Activated effector memory CD4-positive, alpha-beta T cell treated with Interleukin-2 at 50 U/mL for 16 hours (primary cell): ENCODE results near the gene CHST13.
"Not testable (repeated sequence)": the region's sequence is repeated elsewhere in the genome, so short reads cannot be mapped to it uniquely, and the experiment has no call there.

Experiments used
- DNase-seq: peaks from one replicate; pipeline ENCODE4 v3.0.0-alpha.2; 2020

Gene CHST13

DNA sequence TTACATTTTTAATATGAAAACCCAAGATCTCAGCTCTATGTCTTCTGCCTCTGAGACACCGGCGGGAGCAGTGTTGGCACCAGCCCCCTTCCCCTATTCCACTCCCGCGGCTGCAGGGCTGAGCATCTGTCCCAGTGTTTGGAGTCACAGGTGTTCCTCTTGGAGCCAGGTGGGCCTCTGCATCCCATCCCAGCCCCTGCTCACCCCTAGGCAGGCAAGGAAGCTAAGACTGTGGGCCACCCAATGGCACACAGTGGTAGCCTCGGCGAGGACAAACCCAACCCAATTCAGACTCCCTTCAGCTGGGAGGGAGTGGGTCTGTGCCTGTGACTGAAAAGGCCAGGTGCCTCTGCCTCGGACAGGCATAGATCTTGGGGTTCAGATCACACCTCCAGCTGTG lies 3.1 kb downstream of the CHST13 start:
- DNase-seq, result no peak

- no peak for DNase-seq
Measured at GRCh38 chr3:126527455-126528211, 3.7 kb downstream of the CHST13 start.

DNA sequence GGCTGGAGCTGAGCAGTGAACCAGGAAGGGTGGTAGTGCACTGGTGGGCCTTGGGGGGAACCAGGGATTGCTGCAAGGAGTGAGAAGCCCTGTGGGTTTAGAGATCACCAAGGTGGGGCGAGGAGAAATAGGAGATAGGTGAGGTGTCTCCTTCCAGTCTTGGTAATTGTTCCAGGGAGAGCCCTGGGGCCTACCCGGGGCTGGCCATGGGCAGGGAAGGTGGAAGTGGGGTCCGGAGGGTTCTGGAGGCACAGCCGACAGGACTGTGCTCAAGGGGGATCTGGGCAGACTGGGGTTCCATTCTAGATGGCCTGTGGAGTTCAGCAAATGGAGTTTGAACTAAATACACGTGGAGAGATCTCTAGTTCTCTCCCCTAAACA lies 4.5 kb downstream of the CHST13 start:
- DNase-seq, result no peak

- DNase-seq, result no peak
Measured at GRCh38 chr3:126528800-126529541, 5.0 kb downstream of the CHST13 start.

DNA sequence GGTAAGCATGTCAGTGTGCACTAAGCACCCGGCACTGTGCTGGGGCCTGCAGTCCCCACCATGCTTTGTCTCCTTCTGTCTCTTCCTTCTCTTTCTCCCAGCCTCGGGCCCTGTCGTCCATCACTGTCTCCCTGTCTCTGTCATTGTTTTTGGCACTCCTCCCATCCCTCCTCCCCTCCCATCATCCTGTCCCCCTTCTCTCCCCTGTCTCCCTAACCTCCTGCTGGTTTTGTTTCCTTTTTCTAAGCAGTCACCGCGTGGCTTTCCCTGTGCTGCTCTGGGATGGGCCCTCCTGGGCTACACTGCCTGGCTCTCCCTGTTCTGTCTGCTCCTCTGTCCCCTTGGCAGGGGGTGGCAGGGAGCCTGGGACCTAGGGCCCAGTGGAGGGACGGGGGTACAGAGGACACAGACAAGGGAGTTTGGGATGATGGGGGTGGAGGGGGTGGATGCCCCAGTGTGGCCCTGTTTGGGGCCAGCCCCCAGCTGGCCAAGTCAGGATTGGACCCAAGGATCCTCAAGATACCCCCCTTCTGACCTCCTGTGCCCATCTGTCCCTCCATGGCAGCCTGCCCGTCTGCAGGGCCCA lies 5.7 kb downstream of the CHST13 start:
- DNase-seq, result no peak

DNA sequence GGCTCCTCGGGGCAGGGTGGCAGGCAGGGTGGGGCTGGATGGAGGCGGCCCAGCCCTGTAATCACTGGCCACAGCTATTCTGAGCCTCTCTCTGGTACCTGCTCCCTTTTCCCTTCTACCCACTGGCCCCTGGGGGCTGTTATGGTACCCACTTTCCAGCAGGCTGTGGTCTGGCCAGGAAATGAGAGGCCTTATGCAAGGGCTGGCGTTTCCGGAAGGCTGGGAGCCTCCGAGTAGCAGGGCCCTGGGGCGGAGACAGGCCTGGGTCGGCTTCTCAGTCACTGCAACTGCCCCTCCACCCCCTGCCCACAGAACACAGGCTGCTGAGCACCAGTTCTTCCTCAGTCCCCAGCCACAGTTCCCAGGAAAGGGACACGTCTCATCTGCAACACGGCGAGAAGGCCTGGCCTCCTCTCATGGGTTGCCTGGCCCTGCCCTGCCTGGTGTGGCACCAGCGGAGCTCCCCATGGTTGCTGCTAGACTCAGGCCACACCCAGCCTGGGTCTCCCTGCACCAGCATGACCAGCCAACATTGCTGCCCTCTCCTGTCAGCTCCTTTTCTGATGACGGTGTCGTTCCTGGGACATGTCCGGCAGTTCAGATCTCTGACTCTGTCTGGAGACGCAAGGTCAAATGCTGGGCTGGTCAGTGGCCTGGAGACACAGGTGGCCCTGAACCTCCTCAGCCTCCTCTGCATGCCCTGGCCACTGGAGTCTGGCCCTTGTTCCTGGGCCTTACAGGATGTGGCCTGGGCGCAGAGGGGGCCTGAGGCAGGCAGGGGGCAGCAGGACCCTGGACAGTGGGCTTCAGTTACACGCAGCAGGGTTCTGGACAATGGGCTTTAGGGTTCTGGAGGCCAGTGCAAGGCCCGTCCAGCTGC lies 6.5 kb downstream of the CHST13 start:
- DNase-seq, result no peak

GRCh38 chr3:126531051-126531330 lies 7.0 kb downstream of the CHST13 start:
- DNase-seq, result no peak

- DNase-seq, result no peak
Measured at GRCh38 chr3:126533506-126533905, 9.6 kb downstream of the CHST13 start.

GRCh38 chr3:126534716-126535115 lies 10.8 kb downstream of the CHST13 start:
- not testable (repeated sequence) for DNase-seq

GRCh38 chr3:126535636-126536035 lies 11.7 kb downstream of the CHST13 start:
- DNase-seq, result no peak

DNA sequence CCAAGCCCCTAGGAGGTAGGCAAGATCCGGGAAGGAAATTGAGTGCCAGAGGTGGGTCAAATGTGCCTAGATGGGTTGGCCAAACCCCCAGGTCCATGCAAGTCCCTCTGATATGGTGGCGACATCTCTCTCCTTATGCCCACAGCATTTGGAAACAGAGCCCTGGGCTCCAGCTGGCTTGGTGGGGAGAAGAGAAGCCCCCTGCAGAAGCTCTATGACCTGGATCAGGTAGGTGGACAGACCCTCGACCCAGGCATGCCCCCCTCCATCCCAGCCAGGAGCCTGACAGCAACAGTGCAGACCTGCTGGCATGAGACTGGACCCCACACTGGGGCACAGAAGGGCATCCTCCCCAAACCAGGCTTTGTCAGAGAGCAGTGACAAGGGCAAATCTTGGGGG lies 12.2 kb downstream of the CHST13 start:
- DNase-seq, result no peak

DNA sequence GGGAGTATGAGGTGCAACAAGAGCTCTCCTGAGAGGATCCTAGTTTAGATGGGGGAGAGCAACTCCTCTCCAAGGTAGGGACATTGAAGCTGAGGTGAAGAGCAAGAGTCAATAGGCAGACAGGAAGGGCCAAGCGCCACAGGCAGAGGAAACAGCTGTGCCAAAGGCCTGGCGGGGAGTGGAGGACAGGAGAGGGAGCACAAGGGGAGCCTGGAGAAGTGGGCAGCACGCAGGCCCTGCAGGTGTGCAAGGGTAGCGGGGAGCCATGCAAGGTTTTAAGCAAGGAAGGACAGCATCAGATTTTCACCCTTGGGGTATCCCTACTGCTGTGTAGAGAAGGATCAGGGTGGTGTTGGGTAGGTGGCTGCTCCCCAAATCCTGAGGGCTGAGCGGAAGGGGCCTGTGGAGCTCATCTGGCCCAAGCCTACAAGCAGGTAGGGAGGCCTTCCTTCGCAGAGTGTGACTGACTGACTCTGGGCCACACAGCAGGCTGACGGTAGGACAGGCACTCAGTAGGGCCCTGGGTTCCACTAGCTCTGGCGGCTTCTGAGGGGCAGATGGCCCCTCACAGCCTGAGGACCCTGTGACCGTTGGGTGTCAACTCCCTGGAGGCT lies 13.3 kb downstream of the CHST13 start:
- no peak for DNase-seq

DNA sequence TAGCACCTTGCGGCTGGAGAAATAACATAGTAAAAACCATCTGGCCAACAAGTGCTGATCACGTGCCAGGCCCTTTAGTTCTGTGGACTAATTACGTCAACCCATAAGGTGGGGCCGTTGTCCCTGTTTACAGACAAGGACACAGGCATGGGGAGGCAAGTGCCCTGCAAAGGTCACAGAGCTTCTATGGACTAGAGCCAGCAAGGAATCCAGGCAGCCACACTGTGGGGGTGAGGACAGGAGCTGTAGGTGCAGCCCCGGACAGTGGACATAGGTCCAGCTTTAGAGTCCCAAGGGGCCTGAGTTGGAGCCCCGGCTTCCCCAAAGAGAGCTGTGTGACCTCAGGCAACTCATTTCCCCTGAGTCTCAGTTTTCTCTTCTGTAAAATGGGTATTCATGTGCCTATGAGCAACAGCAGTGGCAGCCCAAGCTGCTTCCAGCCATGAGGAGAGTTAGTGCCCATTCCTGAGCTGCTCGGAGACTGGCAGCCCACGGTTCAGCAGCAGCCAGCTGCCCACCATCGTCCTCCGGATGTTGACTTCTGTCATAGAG lies 13.9 kb downstream of the CHST13 start:
- DNase-seq, result no peak

DNA sequence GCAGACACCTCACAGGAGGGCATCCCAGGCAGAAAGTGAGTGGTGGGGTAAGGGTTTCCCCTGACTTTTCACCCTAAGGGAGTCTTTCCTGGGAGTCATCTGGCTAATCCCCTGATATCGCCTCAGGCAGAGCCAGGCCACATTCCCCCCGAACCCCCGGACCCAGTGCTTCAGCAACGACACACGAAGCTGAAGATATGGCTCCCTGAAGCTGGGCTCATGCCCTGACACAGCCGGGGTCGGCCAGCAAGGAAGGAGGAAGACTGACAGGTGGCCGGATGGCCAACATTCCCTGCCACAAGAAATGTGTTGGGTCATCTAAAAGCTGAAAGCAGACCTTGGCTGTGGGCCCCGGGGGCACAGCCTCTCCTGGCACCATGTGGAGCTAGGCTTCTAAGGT lies 14.4 kb downstream of the CHST13 start:
- DNase-seq, result no peak

- no peak for DNase-seq
Measured at GRCh38 chr3:126538966-126539365, 15.0 kb downstream of the CHST13 start.

- no peak for DNase-seq
Measured at GRCh38 chr3:126539558-126540250, 15.7 kb downstream of the CHST13 start.

GRCh38 chr3:126540342-126540849 lies 16.4 kb downstream of the CHST13 start:
- no peak for DNase-seq

DNA sequence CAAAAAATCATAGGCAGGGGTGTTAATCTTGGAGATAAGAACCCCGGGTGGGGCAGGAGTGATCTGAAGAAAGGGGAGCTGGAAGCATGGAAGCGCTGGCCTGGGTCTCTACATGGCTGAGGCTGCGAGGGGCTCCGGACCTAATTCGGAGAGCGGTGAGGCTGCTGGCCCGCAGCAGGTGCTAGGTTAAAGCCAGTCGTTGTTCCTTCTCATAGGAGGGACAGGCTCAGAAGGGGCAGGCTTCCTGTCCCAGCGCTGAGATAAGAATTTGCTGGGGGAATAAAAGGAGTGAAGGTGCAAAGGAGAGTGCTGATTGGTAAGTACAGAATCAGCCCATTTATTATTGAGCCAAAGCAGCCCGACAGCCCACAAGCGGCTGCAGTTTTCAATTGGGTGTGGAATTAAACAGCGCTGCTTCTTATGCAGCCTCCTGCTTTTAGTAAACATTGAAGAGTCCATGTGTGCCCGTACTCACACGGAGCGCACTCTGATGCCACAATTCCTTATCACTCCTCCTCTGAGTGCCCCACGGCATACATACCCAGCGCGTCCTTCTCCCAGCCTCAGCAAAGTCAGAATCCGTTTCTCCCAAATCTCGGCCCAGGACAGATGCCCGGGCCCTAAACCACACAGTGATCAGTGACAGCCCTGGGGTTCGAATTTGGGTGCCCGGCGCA lies 17.1 kb downstream of the CHST13 start:
- DNase-seq, result no peak

GRCh38 chr3:126541628-126542339 lies 17.8 kb downstream of the CHST13 start:
- DNase-seq, result no peak
